ENCODE measurements around the gene NFIC. TPM values are rescaled to one million over a fixed set of nuclear protein-coding genes. Genes with fewer than 3 reads are reported as not detected.

NFIC gene
- total RNA-seq, 1 experiment from 2014 or later = 56.3 TPM

GRCh38 chr19:3494051-3494450, 127.7 kb downstream of the NFIC start:
- no peaks in the 10 kb centered on the region for H3K9me3 Mint-ChIP-seq (ENCODE audit: low read depth, unreplicated experiment)
- intact Hi-C loops (cut with micrococcal nuclease; ENCODE audit: unreplicated experiment) = no loop called here
- peaks cover 24% of the 10 kb centered on the region for H3K36me3 Mint-ChIP-seq (ENCODE audit: insufficient read depth, unreplicated experiment)
- H3K27ac Mint-ChIP-seq (ENCODE audit: unreplicated experiment) = no peak overlapping the region
- no peak for TF ChIP-seq CTCF (IDR thresholded peaks at IDR 0.05; ENCODE audit: unreplicated experiment)
- DNase-seq = no peak
- H3K27me3 Mint-ChIP-seq (ENCODE audit: unreplicated experiment) = no peaks in the 10 kb centered on the region
- BruUV-seq (replicated peaks) = no TSS peak
- CTCF ChIA-PET = interaction anchor here (1.1 kb wide), 1 partner anchor 11 kb away, joined by 3 read pairs; the partner anchor contains the start of gene SMIM44
- H3K4me1 Mint-ChIP-seq (ENCODE audit: low read depth, unreplicated experiment) = no peaks in the 10 kb centered on the region
- no peak overlapping the region for H3K4me3 Mint-ChIP-seq (ENCODE audit: low read depth, unreplicated experiment)

GRCh38 chr19:3494559-3494958, 128.2 kb downstream of the NFIC start:
- TF ChIP-seq CTCF (IDR thresholded peaks at IDR 0.05; ENCODE audit: unreplicated experiment) = no peak
- no peaks in the 10 kb centered on the region for H3K9me3 Mint-ChIP-seq (ENCODE audit: low read depth, unreplicated experiment)
- no peaks in the 10 kb centered on the region for H3K4me1 Mint-ChIP-seq (ENCODE audit: low read depth, unreplicated experiment)
- no TSS peak for BruUV-seq (replicated peaks)
- intact Hi-C loops (cut with micrococcal nuclease; ENCODE audit: unreplicated experiment) = no loop called here
- no peaks in the 10 kb centered on the region for H3K27me3 Mint-ChIP-seq (ENCODE audit: unreplicated experiment)
- no peak for DNase-seq
- H3K36me3 Mint-ChIP-seq (ENCODE audit: insufficient read depth, unreplicated experiment) = peaks cover 24% of the 10 kb centered on the region
- CTCF ChIA-PET = interaction anchor here (1.1 kb wide), 1 partner anchor 12 kb away, joined by 3 read pairs; the partner anchor contains the start of gene SMIM44
- H3K4me3 Mint-ChIP-seq (ENCODE audit: low read depth, unreplicated experiment) = no peak overlapping the region
- no peak overlapping the region for H3K27ac Mint-ChIP-seq (ENCODE audit: unreplicated experiment)

- no peak overlapping the region for H3K27ac Mint-ChIP-seq (ENCODE audit: unreplicated experiment)
- intact Hi-C loops (cut with micrococcal nuclease; ENCODE audit: unreplicated experiment) = no loop called here
- H3K36me3 Mint-ChIP-seq (ENCODE audit: insufficient read depth, unreplicated experiment) = peaks cover 40% of the 10 kb centered on the region
- TF ChIP-seq CTCF (IDR thresholded peaks at IDR 0.05; ENCODE audit: unreplicated experiment) = no peak
- no peaks in the 10 kb centered on the region for H3K9me3 Mint-ChIP-seq (ENCODE audit: low read depth, unreplicated experiment)
- BruUV-seq (replicated peaks) = no TSS peak
- H3K4me3 Mint-ChIP-seq (ENCODE audit: low read depth, unreplicated experiment) = no peak overlapping the region
- no peaks in the 10 kb centered on the region for H3K4me1 Mint-ChIP-seq (ENCODE audit: low read depth, unreplicated experiment)
- CTCF ChIA-PET = no interaction called here
- no peaks in the 10 kb centered on the region for H3K27me3 Mint-ChIP-seq (ENCODE audit: unreplicated experiment)
- DNase-seq = no peak
These were observed 130.2 kb downstream of the NFIC start for GRCh38 chr19:3496392-3497273.

- CTCF ChIA-PET = no interaction called here
- DNase-seq = no peak
- Mint-ChIP-seq H3K4me3 (ENCODE audit: low read depth, unreplicated experiment) (no peak overlapping the region), H3K27me3 (ENCODE audit: unreplicated experiment) (no peaks in the 10 kb centered on the region), H3K27ac (ENCODE audit: unreplicated experiment) (no peak overlapping the region), H3K36me3 (ENCODE audit: insufficient read depth, unreplicated experiment) (peaks cover 34% of the 10 kb centered on the region), H3K4me1 (ENCODE audit: low read depth, unreplicated experiment) (no peaks in the 10 kb centered on the region), H3K9me3 (ENCODE audit: low read depth, unreplicated experiment) (no peaks in the 10 kb centered on the region)
- BruUV-seq (replicated peaks) = no TSS peak
- no peak for TF ChIP-seq CTCF (IDR thresholded peaks at IDR 0.05; ENCODE audit: unreplicated experiment)
- intact Hi-C loops (cut with micrococcal nuclease; ENCODE audit: unreplicated experiment) = no loop called here
These were observed 131.6 kb downstream of the NFIC start for GRCh38 chr19:3497757-3498520.

Data from Calu3 (cell line).